ENCODE measurements around the gene EVC2.

The EVC2 gene

GRCh38 chr4:5662555-5662954 is 45.8 kb downstream of the EVC2 start:
- DNase-seq, result no peak

GRCh38 chr4:5661237-5661636 is 47.1 kb downstream of the EVC2 start:
- no peak for DNase-seq

DNA sequence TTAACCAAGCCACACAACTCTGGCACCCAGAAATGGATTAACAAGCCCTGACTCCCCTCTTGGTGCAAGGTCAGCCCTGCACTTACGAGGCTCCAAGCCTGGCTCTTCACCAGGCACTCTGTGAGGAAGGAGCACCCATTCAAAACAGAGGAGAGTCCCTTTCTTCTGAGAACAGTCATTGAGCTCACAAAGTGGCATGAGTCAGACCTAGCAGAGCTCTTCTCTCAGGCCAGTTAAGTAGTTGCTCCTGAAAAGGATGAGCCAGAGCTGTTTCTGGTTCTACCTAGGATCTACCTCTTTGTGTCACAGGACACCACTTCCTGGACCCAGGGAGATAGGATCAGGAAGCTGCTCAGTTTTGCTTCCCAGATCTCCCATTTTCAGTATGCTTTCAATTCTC is 48.2 kb downstream of the EVC2 start:
- no peak for DNase-seq

GRCh38 chr4:5658974-5659373 is 49.4 kb downstream of the EVC2 start:
- DNase-seq, result no peak

DNA sequence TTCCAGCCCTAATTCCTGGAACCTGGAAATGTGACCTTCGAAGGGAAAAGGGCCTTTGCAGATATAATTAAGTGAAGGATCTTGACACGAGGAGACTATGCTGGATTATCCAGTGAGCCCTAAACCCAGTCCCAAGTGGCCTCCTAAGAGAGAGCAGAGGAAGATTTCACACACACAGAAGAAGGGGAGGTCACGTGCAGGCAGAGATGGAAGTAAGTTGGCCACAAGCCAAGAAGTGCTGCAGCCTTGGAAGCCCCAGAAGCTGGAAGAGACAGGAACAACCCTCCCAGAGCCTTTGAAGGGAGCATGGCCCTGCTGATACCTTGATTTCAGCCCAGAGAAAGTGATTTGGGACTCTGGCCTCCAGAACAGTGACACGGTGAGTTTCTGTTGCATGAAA is 51.9 kb downstream of the EVC2 start:
- no peak for DNase-seq

DNA sequence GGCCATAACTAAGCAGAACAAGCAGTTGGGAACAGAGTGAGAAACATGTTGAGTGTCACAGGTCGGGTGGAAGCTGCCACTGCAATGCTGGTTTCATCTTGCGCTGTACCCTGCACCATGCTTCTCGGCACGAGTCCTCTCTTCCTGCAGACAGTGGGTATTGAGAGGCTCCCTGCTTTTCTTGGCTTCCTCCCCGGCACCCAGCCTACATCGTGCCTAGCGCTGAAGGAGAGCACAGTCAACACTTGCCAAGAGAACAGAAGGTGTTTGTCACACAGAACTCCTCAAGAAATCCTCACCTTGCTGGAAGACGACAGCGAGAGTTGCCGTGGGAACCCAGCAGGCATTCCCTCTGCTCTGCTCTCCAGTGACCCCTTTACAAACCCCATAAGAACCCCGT is 53.6 kb downstream of the EVC2 start:
- no peak for DNase-seq

GRCh38 chr4:5651089-5651488 is 57.3 kb downstream of the EVC2 start:
- no peak for DNase-seq

GRCh38 chr4:5650040-5650439 is 58.3 kb downstream of the EVC2 start:
- no peak for DNase-seq

DNA sequence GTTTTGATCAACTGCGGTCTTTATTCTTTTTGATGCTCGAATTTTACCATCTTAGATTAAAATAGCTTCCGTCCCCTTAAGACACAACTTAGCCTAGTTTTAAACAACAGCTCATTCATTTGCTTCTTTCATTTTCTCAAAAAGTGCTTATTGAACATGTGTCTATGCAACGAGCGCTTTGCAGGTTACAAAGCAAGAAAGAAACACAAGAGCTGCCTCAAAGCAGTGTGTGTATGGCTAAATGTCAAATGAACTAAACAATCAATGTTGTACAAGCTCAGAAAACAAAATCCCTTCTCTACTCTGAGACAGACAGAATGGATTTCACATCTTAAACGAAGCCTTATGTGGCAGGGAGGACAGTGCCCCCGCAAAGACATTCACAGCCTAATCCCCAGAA is 61.0 kb downstream of the EVC2 start:
- no peak for DNase-seq

DNA sequence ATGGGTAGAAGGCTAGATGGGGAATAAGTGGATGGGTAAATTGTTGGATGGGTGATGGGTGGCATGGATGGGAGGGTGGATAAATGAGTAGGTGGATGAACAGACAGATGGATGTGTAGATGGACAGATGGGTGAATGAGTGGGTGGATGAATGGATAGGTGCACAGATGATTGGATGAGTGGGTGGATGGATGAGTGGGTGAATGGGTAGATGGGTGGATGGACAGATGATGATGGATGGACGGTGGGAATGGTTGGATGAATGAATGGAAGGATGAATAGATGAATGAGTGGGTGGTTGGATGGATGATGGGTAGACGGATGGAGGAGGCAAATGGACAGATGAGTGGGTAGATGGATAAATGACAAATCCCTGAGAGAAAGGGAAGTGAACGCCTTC is 68.3 kb downstream of the EVC2 start:
- DNase-seq, result no peak

GRCh38 chr4:5639556-5639955 is 68.8 kb downstream of the EVC2 start:
- DNase-seq, result no peak

- DNase-seq, result peak; percentile 56
Measured at GRCh38 chr4:5638976-5639375, 69.4 kb downstream of the EVC2 start.

- peak; percentile 79 for DNase-seq
Measured at GRCh38 chr4:5638316-5638715, 70.0 kb downstream of the EVC2 start.

- no peak for DNase-seq
Measured at GRCh38 chr4:5636766-5637670, 71.3 kb downstream of the EVC2 start.

GRCh38 chr4:5635826-5636195 is 72.5 kb downstream of the EVC2 start:
- DNase-seq, result peak; percentile 78

GRCh38 chr4:5632571-5632970 is 75.8 kb downstream of the EVC2 start:
- no peak for DNase-seq

GRCh38 chr4:5632066-5632440 is 76.3 kb downstream of the EVC2 start:
- DNase-seq, result no peak

DNA sequence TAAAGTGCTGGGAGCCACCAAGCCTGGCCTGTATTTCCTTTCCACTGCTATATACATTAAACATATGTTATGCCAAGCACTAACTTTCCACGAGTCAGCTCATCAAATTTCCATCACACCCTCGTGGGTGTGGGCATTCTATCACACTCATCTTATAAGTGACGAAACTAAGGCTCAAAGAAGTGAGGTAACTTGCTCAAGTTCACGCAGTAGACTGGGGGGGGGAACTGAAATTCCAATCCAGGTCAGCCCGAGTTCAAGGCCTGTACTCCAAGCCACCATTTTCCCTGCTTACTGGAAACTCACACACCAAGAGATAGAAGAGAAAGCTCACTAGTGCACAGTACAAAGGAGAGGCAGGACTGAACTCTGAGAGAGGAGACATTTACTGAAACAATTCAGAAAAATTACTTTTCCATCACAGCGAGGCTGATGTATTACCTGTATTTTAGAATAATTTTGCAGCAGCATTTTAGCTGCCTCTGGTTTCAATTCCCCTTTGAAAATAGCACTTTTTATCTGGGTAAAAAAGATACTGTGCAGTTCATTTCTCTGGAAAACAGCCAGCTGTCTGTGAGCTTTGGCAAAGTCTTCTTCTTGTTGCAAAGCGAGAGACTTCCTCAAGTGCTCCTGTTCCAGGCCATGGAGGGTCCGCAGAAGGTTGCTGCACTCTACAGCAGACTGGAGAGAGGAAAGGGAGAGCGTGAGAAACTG is 76.8 kb downstream of the EVC2 start:
- no peak for DNase-seq

GRCh38 chr4:5630762-5631161 is 77.6 kb downstream of the EVC2 start:
- DNase-seq, result no peak

DNA sequence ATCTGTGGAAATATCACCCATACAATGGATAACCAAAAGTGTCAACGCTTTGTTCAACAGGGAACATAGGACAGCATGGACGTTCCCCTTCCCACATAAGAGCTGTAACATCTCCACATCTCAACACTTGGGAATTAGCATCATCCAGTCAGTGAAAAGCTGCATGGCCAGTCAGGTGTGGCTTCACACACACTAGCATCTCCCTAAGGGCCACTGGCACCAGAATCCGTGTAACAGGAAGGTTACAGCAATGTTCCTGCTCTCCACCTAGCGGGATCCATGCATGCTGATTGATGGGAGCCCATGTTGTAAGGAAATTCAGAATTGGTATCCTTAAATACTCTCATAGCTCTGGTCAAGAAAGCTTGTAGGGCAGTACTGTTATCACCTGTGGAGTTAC is 78.8 kb downstream of the EVC2 start:
- no peak for DNase-seq

- no peak for DNase-seq
Measured at GRCh38 chr4:5626913-5627312, 81.4 kb downstream of the EVC2 start.

DNA sequence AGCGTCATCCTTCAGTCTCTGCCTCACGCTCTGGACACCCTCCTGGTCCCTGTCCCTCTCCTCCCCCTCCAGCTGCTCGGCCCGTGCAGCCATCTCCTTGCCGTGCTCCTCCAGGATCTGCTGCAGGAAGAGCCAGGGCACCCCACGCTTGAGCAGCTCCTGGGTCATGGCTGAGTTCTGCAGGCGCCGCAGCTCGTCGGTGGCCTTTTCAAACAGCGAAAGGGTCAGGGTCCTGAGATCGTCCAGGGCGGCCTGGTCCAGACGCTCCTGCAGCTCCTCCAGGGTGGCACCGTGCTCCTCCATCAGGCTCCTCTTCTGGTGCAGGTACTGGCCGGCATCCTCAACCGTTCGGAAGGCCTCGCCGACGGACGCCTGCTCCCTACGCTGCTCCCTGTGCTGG is 85.8 kb downstream of the EVC2 start:
- no peak for DNase-seq

- no peak for DNase-seq
Measured at GRCh38 chr4:5619913-5620625, 88.3 kb downstream of the EVC2 start.
